GM12891 (cell line): ENCODE measurements around the gene ARHGAP6.

Source experiments
- POLR2A ChIP-seq: IDR thresholded peaks from 2 replicates; pipeline ENCODE4 v1.6.1; 2011; ENCODE audit warnings: low read depth, low read length, control low read depth
- POLR2AphosphoS5 ChIP-seq: IDR thresholded peaks from 2 replicates; pipeline ENCODE4 v1.6.1; 2011; ENCODE audit warnings: low read depth, low read length, control low read depth
- POU2F2 ChIP-seq: IDR thresholded peaks from 2 replicates; pipeline ENCODE4 v1.6.1; 2011; ENCODE audit warnings: low read depth, mild to moderate bottlenecking, control low read depth, low read length, moderate library complexity
- TAF1 ChIP-seq: IDR thresholded peaks from 2 replicates; pipeline ENCODE4 v1.6.1; 2011; ENCODE audit warnings: low read depth, low read length, control low read depth

DNA sequence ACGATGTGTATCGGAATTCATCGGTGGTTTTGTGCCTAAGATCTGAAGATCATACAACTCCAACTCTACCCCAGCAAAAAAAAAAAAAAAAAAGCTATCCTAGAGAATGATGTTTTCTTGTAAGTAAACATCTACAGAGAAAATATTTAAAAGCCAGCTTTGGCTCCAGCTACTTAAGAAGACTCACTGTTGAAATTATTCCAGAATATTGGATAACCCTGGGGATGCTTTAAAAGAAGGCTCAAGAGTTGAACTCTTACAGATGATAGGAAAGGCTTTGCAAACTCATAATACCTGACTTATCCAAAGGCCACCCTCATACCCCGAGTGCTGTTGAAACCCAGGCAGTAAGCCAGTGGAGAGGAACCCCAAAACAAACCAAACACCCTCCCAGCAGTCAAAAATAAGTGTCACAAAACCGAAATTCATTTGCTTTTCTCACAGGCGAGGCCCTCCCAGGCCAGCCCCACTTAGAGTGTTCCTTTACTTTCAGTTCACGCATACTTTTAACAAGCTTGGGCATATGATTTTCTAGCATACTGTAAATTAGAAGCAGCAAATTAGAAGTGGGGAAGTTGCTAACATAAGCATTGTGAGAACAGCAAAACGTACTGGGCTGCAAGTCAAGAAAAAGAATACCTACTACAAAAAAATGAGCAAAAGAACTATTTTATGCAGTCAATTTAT is 375.2 kb downstream of the ARHGAP6 start:
- TF ChIP-seq POLR2A, result no peak
- no peak for TF ChIP-seq TAF1
- TF ChIP-seq POLR2AphosphoS5, result no peak
- TF ChIP-seq POU2F2, result no peak
